A549 (cell line): ENCODE data around the gene RPN1. TPM values are rescaled to one million over a fixed set of nuclear protein-coding genes. Genes with fewer than 3 reads are reported as not detected.
"Not testable (repeated sequence)": the region's sequence is repeated elsewhere in the genome, so short reads cannot be mapped to it uniquely, and the experiment has no call there.

Experiments used
- ATAC-seq, 2 experiments: fragments of 200-7000 bp in 1 of 2; fragments of >200 bp in 1 of 2; cut with Nextera tagmentation in 1 of 2; cut with Tn5 transposase in 1 of 2; 3 replicates each; pipeline versions ENCODE4 v1.8.0 to v1.9.1; 2018 to 2020; ENCODE audit warnings: mild to moderate bottlenecking in 1 of 2, moderate library complexity in 1 of 2
- CTCF ChIA-PET: fragments of 300-600 bp; sonication (Branson Sonifier 250); formaldehyde crosslinking; extraction: SDS; loops from one replicate; lab custom pipeline; 2021; ENCODE audit warnings: antibody characterized with exemption, inconsistent platforms; lab: Yijun Ruan, JAX
- POLR2A ChIA-PET: fragments of 350-600 bp; formaldehyde crosslinking; extraction: SDS; loops from one replicate; lab custom pipeline; 2021; ENCODE audit warnings: antibody characterized with exemption, inconsistent platforms; lab: Yijun Ruan, JAX
- DNase-seq, 2 experiments: peaks; one replicate each; pipeline versions ENCODE4 v3.0.0 to v3.0.0-alpha.2; 2011 to 2016; ENCODE audit warnings: low read depth in 1 of 2, low spot score in 1 of 2
- FAIRE-seq: peaks from 2 replicates; lab custom pipeline; 2011; peaks lifted over from hg19 to GRCh38; lab: Jason Lieb, UNC
- H3K27ac ChIP-seq, 2 experiments: fragments of >200 bp; sonication (Bioruptor Twin); formaldehyde crosslinking; 3 replicates each; pipeline ENCODE4 v1.5.1; 2016 to 2017
- H3K4me1 ChIP-seq: fragments of >200 bp; sonication (Bioruptor Twin); formaldehyde crosslinking; 3 replicates; pipeline ENCODE4 v1.6.1; 2016
- H3K4me2 ChIP-seq: fragments of >200 bp; sonication (Bioruptor Twin); formaldehyde crosslinking; 3 replicates; pipeline ENCODE4 v1.6.1; 2016
- H3K4me3 ChIP-seq: fragments of >200 bp; sonication (Bioruptor Twin); formaldehyde crosslinking; 3 replicates; pipeline ENCODE4 v1.5.1; 2016
- H3K9me3 ChIP-seq: fragments of >200 bp; sonication (Bioruptor Twin); formaldehyde crosslinking; 3 replicates; pipeline ENCODE4 v1.6.1; 2016
- CBX2 ChIP-seq: fragments of 200-600 bp; sonication (generic); IDR thresholded peaks from 2 replicates; pipeline ENCODE4 v1.6.1; 2016; ENCODE audit warnings: low read depth, mild to moderate bottlenecking, borderline replicate concordance
- E2F6 ChIP-seq: IDR thresholded peaks from 2 replicates; pipeline ENCODE4 v1.6.1; 2012; ENCODE audit warnings: low read depth, borderline replicate concordance
- EHF ChIP-seq: fragments of 250-450 bp; sonication (Bioruptor Pico); IDR thresholded peaks from 2 replicates; pipeline ENCODE4 v1.5.0; 2020; ENCODE audit warnings: mild to moderate bottlenecking
- FOSB ChIP-seq: fragments of 250-450 bp; sonication (Bioruptor Pico); IDR thresholded peaks from 2 replicates; pipeline ENCODE4 v1.5.0; 2020; ENCODE audit warnings: mild to moderate bottlenecking, moderate library complexity
- HMGXB4 ChIP-seq: fragments of 250-450 bp; sonication (Bioruptor Pico); IDR thresholded peaks from 2 replicates; pipeline ENCODE4 v1.5.0; 2021; ENCODE audit warnings: mild to moderate bottlenecking, moderate library complexity, borderline replicate concordance
- HOXB5 ChIP-seq: fragments of 250-450 bp; sonication (Bioruptor Pico); IDR thresholded peaks from 2 replicates; pipeline ENCODE4 v1.5.0; 2020; ENCODE audit warnings: mild to moderate bottlenecking, moderate library complexity
- MAZ ChIP-seq: fragments of 150-350 bp; IDR thresholded peaks from 2 replicates; pipeline ENCODE4 v1.6.1; 2014; ENCODE audit warnings: antibody characterized with exemption, low read depth, low read length, borderline replicate concordance
- POLR2AphosphoS2 ChIP-seq: conservative IDR thresholded peaks from 2 replicates; pipeline ENCODE4 v1.6.1; 2012; ENCODE audit warnings: low read length, improper control_type of control experiment, inconsistent platforms
- RAD21 ChIP-seq, 2 experiments: fragments of >200 bp in 1 of 2; sonication (Bioruptor Twin) in 1 of 2; formaldehyde crosslinking in 1 of 2; IDR thresholded peaks in 1 of 2; conservative IDR thresholded peaks in 1 of 2; 2 replicates in 1 of 2; 3 replicates in 1 of 2; pipeline ENCODE4 v1.6.1; 2012 to 2018; ENCODE audit warnings: inconsistent platforms in 1 of 2
- RCOR1 ChIP-seq: fragments of 150-350 bp; IDR thresholded peaks from 2 replicates; pipeline ENCODE4 v1.6.1; 2014; ENCODE audit warnings: antibody characterized with exemption, low read length, low read depth
- REST ChIP-seq: fragments of 200-600 bp; sonication (generic); IDR thresholded peaks from 2 replicates; pipeline ENCODE4 v1.6.1; 2016; ENCODE audit warnings: antibody characterized with exemption, mild to moderate bottlenecking, moderate library complexity
- RNF2 ChIP-seq: fragments of 200-600 bp; sonication (generic); IDR thresholded peaks from 2 replicates; pipeline ENCODE4 v1.6.1; 2016; ENCODE audit warnings: low read depth, mild to moderate bottlenecking, antibody characterized with exemption, moderate library complexity, borderline replicate concordance
- ZC3H11A ChIP-seq: fragments of 450-650 bp; IDR thresholded peaks from 2 replicates; pipeline ENCODE4 v1.6.1; 2014; ENCODE audit warnings: antibody characterized with exemption, mild to moderate bottlenecking
- ZNF302 ChIP-seq: fragments of 250-450 bp; sonication (Bioruptor Pico); IDR thresholded peaks from 2 replicates; pipeline ENCODE4 v1.9.0; 2021; ENCODE audit warnings: inconsistent platforms, mild to moderate bottlenecking, moderate library complexity
- WGBS: methylation state at CpG from one replicate; pipeline ENCODE4 v1.1.6; 2017; ENCODE audit errors: missing lambda C conversion rate; 5-methylcytosine and 5-hydroxymethylcytosine counted together
- polyA plus RNA-seq, 4 experiments: library from polyadenylated mRNA; depleted of rRNA in 3 of 4; stranded (reverse); fragments of >200 nt; fragmentation: RNase III in 1 of 4; extraction: RNeasy Plus Mini Kit Qiagen cat#74134 plus additional on column Dnase treatment in 1 of 4; gene quantifications; 2 replicates in 3 of 4; 3 replicates in 1 of 4; pipeline ENCODE4 v1.2.3, GENCODE V29; 2011 to 2017

The RPN1 gene
- polyA plus RNA-seq, 2 of the 4 experiments (the other 2 are of a cell fraction), result 145 to 279 TPM

GRCh38 chr3:128655531-128655930 lies 4.9 kb upstream of the RPN1 start:
- ChIA-PET CTCF (no interaction called here), POLR2A (no interaction called here)
- Histone ChIP-seq H3K27ac (no peak overlapping the region), H3K4me1 (no peaks in the 10 kb centered on the region), H3K4me2 (no peak overlapping the region), H3K9me3 (0 out of 3 replicates have a peak, but pooled peaks cover 3% of the 10 kb centered on the region), H3K4me3 (no peak overlapping the region)
- FAIRE-seq, result no peak
- TF ChIP-seq HMGXB4 (CRISPR knock-in tag) (no peak), RAD21 (conservative IDR thresholded peaks at IDR 0.05 in 1 of 2, IDR thresholded peaks at IDR 0.05 in 1 of 2) (no peak), E2F6 (no peak), HOXB5 (CRISPR knock-in tag) (no peak), RNF2 (no peak), REST (no peak), POLR2AphosphoS2 (no peak), ZC3H11A (no peak), MAZ (no peak), EHF (CRISPR knock-in tag) (no peak), FOSB (no peak), ZNF302 (CRISPR knock-in tag) (no peak), CBX2 (no peak), RCOR1 (no peak)
- ATAC-seq, result no peak
- no peak for DNase-seq
- WGBS, result 61% methylated on average over 3 of the region's 3 CpGs

GRCh38 chr3:128653993-128654805 lies 3.6 kb upstream of the RPN1 start:
- H3K27ac ChIP-seq, FAIRE-seq, H3K4me1 ChIP-seq, H3K4me2 ChIP-seq, ATAC-seq, H3K9me3 ChIP-seq, POLR2A ChIA-PET, H3K4me3 ChIP-seq, DNase-seq: not testable (repeated sequence)
- 83% methylated on average over 24 of the region's 24 CpGs for WGBS
- CTCF ChIA-PET, result interaction anchor here (0.9 to 1.2 kb wide), 2 partner anchors 142 to 193 kb away, joined by 3 read pairs; no protein-coding TSS in a partner anchor

GRCh38 chr3:128653383-128653992 lies 2.9 kb upstream of the RPN1 start:
- POLR2A ChIA-PET, H3K4me1 ChIP-seq, H3K4me3 ChIP-seq, DNase-seq, H3K9me3 ChIP-seq, ATAC-seq, FAIRE-seq, H3K27ac ChIP-seq, H3K4me2 ChIP-seq: not testable (repeated sequence)
- CTCF ChIA-PET, result interaction anchor here (0.9 to 1.2 kb wide), 2 partner anchors 143 to 194 kb away, joined by 3 read pairs; no protein-coding TSS in a partner anchor
- WGBS, result 89% methylated on average over 7 of the region's 43 CpGs
